AG10803 (cell line): ENCODE results near the gene ITSN1.
A peak's percentile ranks its signal among the peaks of the same experiment; 100 is the strongest.

Source experiments
- DNase-seq: peaks from one replicate; pipeline ENCODE4 v3.0.0; 2010; ENCODE audit warnings: low read depth
- H3K4me3 ChIP-seq: 2 replicates; pipeline ENCODE4 v1.5.1; 2011; ENCODE audit warnings: mild to moderate bottlenecking, low read length, control low read depth
- TF ChIP-seq, protein P1 (sequence below): conservative IDR thresholded peaks from 2 replicates; pipeline ENCODE4 v1.5.1; 2011; ENCODE audit warnings: mild to moderate bottlenecking, low read length, control low read depth, inconsistent platforms

The ITSN1 gene

DNA sequence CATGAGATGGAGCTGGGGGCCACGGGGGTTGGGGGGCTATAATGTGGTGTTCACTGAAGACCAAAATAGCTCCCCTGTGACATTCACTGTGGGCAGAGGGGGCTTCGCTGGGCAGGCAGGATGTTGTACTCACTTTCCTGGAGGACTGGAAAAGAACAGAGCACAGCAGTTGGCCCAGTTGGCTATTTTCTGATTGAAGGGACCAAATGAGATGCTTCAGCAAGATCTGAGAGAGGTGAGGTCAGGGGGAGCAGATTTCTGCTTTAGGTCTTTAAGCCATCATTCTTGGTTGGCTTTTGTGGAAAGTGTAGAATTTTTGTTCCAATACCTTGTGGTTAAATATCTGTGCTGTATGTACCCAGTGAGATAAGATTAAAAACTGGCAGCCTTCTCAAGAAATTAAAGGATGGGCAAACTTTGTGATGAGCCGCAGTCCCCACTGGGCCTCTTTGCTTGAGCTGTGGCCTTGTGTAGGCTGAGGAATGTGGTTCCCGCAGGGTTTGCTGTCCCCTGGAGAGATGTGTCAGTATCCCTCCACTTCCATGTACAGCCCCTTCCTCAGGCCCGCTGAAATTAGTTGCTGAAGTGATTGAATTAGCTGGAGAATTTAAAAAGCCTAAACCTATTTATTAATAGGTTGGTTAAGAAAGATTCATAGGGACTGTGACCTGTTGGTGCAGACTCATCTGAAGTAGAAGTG lies 192.7 kb downstream of the ITSN1 start:
- TF ChIP-seq, protein P1, sequence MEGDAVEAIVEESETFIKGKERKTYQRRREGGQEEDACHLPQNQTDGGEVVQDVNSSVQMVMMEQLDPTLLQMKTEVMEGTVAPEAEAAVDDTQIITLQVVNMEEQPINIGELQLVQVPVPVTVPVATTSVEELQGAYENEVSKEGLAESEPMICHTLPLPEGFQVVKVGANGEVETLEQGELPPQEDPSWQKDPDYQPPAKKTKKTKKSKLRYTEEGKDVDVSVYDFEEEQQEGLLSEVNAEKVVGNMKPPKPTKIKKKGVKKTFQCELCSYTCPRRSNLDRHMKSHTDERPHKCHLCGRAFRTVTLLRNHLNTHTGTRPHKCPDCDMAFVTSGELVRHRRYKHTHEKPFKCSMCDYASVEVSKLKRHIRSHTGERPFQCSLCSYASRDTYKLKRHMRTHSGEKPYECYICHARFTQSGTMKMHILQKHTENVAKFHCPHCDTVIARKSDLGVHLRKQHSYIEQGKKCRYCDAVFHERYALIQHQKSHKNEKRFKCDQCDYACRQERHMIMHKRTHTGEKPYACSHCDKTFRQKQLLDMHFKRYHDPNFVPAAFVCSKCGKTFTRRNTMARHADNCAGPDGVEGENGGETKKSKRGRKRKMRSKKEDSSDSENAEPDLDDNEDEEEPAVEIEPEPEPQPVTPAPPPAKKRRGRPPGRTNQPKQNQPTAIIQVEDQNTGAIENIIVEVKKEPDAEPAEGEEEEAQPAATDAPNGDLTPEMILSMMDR: no peak
- DNase-seq: no peak
- H3K4me3 ChIP-seq: no peak overlapping the region

DNA sequence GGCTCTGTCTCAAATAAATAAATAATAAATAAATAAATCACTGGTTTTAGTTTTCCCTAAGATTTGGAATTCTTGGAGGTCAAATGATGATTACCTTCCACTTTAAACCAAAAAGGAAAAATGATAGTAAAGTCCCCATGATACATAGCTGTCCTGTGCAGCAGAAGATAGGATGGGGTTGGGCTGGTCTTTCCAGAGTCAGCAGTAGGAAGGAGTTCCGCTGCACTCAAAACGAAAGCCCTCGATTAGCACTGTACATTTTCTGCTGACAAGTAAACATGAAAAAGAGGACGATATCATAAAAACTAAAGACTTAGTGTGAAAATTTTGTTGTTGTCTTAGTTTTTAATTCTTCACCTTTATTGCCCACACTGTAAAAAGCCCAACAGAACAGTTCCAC lies 193.6 kb downstream of the ITSN1 start:
- TF ChIP-seq, protein P1: no peak
- no peak for DNase-seq
- H3K4me3 ChIP-seq: no peak overlapping the region

DNA sequence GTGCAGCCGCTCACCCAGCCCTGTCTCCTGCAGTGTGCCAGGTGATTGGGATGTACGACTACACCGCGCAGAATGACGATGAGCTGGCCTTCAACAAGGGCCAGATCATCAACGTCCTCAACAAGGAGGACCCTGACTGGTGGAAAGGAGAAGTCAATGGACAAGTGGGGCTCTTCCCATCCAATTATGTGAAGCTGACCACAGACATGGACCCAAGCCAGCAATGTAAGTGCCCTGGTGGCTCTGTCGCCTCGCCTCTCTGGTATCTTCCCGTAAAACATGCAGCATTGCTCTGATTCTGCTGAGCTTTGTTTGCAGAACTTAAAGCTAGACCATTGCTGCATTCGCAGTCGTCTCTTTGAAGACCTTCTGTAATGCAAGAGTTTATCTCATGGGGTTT lies 194.1 kb downstream of the ITSN1 start:
- no peak for DNase-seq
- no peak overlapping the region for H3K4me3 ChIP-seq
- TF ChIP-seq, protein P1: no peak

DNA sequence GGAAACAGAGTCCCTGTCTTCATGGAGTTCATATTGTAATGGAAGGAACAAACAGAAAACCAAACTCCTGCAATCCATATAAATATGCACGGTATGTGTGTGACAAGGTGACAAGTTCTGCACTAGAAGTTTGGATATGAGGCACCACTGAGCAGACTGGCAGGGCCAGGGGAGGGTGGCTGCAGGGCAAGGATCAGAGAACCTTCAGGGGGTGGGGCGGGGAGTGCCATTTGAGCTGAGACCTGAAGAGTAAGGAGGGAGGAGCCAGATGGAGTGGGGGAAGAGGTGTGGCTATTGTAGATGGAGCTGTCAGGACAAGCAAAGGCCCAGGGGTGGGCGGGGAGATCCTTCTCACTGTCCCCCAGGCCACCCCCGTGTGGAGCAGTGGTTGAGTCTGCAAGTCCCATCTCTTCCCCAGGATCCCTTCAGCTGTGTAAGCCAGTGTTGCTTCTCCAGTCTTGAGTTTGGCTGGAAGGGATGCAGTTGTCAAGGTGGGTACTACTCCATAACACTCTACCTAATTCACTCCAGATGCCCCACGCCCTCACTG lies 196.9 kb downstream of the ITSN1 start:
- TF ChIP-seq, protein P1: no peak
- H3K4me3 ChIP-seq: no peak overlapping the region
- DNase-seq: no peak

DNA sequence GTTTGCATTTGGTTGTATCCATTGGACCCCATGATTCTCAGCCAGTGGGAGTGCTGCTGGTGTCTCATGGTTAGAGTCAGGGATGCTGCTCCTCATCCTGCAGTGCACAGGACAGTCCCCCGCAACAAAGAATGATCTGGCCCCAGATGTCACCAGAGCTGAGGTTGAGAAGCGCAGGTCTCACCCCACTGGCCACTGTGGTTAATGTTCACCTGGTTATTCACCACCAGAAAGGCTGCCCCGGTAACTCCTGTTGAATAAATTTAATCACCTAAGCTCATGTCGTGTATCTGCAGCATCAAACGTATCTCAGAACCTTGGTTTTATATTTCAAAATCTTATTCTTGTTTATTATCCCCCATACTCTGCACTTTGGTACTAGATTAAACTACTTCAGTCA lies 197.5 kb downstream of the ITSN1 start:
- TF ChIP-seq, protein P1: no peak
- DNase-seq: no peak
- no peak overlapping the region for H3K4me3 ChIP-seq

DNA sequence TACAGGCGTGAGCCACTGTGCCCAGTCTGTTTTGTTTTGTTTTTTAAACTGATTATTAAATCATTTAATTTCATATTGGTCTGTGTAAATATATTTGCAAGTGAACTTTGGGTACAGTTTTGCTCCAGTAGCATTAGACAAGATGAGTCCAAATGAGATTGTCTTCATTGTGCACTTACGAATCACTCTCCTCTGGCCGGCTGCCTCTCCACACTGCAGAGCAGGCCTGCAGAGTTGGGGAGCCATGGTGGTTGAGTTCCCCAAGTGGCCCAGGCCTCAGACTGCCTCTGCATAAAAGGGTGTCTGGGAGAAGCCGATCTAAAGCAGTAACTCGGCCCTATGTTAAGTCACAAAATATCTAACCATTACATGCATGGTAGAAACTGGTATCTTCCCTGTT lies 198.5 kb downstream of the ITSN1 start:
- no peak overlapping the region for H3K4me3 ChIP-seq
- DNase-seq: peak; percentile 34
- TF ChIP-seq, protein P1: no peak

DNA sequence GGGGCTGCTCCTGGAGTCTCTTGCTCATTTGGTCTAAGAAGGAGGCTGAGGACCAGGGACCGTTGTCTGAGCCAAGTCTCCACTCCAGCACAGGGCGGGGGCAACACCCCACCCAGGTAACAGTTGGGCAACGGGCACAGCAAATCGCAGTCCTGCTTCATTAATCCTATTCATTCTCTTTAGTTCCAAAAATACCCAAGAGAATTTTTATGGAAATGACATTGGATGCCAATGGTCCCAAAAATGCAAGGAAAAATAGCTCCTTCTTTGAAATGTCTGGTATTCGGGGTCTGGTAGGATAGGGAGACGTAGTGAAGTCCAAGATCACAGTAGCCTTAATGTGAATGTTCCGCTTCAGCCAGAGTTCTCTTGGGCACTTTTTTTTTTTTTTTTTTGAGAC lies 199.3 kb downstream of the ITSN1 start:
- TF ChIP-seq, protein P1: no peak
- no peak for DNase-seq
- H3K4me3 ChIP-seq: no peak overlapping the region
